Liver (tissue), 3 donors: Measurements from ENCODE around the gene DTD1.

Source experiments
- CTCF ChIP-seq: fragments of 150-350 bp; IDR thresholded peaks from 2 replicates; pipeline ENCODE4 v1.5.1; 2017; ENCODE audit warnings: improper control_type of control experiment, low read depth, low read length; ENCODE audit not compliant: missing input control
- JUND ChIP-seq, 2 donors: IDR thresholded peaks; 2 replicates each; pipeline ENCODE4 v1.6.1; 2016; ENCODE audit warnings: antibody characterized with exemption in 2 of 2
- SP1 ChIP-seq: IDR thresholded peaks from 2 replicates; pipeline ENCODE4 v1.6.1; 2018; ENCODE audit warnings: antibody characterized with exemption, mild to moderate bottlenecking
- donor health status: healthy.
- donor health status: healthy.

- no peak for TF ChIP-seq SP1
- TF ChIP-seq CTCF = no peak
- no peak for TF ChIP-seq JUND (IDR thresholded peaks at IDR 0.05)
Observed at GRCh38 chr20:18748987-18749386, 161.1 kb downstream of the DTD1 start.
